Measurements from ENCODE around the gene ANKMY1.
"Not testable (repeated sequence)": the region's sequence is repeated elsewhere in the genome, so short reads cannot be mapped to it uniquely, and the experiment has no call there.

Gene ANKMY1

DNA sequence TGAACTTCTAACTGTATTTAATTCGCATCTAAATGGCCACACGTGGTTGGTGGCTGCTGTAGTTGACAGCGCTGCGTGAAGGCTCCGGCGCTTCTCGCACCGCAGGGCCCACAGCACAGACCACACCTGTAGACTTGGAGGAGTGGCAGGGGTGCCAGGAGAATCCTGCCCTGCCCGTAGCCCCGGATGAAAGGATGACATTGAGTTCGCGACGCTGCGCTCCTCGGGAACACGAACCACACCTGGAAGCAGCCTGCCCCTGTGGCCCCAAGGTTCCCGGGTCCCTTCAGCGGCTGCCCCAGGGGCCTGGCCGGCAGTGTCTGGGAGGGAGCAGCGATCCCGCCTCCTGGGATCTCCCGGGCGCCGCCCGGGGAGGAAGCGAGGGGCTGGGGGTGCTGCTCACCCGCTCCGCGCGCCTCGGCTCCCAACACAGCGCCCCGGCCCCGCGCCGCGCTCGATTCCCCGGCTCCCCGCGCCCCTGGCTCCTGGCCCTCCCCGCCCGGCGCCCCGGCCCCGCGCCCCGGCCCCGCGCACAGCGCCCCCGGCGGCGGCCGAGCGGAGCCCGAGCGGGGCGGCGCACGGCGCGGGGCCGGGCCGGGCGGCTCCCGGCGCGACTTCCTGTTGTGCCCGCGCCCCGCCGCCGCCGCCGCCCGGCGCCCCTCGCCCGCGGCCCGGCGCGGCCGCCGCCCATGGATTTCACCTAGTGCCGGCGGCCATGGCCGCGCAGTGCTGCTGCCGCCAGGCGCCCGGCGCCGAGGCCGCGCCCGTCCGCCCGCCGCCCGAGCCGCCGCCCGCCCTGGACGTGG, 10.3 kb upstream of the ANKMY1 start, which contains the start of gene RNPEPL1:
Gene RNPEPL1, plus strand, starts transcription at position 613 of the 806 bp plus-strand sequence. Its CDS starts 103 bp downstream, at position 716.
- peak; percentile 31 for DNase-seq

DNA sequence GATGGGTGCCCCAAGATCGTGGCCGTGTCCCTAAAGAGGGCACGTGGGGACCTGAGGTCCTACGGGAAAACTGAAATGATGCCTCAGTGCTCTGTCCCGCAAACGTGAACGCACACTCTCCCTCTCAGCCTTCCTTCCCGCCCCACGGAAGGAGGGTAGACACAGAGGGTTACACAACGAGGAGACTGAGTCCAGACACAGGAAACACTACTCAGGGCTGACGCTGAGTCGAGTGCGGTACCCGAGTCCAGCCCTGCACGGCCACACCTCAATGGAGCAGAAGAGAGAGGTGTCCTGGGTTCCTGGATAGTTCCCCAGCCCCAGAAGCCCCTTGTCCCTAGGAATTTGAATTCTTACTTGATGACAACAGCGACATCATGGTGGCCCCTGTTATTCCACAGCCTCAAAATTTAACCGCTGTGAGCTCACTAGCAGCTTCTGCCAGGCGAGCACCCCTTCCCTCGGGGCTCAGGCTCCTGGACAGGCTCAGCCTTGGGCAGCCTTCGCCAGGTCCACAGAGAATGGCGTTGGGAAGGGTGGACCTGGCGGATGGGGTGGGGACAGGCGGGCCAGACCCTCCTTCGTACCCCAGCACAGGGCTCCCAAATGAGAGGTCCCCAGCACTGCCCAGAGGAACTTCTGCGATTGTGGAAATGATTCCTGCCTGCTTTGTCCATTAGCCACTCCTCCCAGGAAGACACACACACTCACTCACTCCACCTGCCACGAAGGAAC, 9.5 kb upstream of the ANKMY1 start:
- peak; percentile 22 for DNase-seq

DNA sequence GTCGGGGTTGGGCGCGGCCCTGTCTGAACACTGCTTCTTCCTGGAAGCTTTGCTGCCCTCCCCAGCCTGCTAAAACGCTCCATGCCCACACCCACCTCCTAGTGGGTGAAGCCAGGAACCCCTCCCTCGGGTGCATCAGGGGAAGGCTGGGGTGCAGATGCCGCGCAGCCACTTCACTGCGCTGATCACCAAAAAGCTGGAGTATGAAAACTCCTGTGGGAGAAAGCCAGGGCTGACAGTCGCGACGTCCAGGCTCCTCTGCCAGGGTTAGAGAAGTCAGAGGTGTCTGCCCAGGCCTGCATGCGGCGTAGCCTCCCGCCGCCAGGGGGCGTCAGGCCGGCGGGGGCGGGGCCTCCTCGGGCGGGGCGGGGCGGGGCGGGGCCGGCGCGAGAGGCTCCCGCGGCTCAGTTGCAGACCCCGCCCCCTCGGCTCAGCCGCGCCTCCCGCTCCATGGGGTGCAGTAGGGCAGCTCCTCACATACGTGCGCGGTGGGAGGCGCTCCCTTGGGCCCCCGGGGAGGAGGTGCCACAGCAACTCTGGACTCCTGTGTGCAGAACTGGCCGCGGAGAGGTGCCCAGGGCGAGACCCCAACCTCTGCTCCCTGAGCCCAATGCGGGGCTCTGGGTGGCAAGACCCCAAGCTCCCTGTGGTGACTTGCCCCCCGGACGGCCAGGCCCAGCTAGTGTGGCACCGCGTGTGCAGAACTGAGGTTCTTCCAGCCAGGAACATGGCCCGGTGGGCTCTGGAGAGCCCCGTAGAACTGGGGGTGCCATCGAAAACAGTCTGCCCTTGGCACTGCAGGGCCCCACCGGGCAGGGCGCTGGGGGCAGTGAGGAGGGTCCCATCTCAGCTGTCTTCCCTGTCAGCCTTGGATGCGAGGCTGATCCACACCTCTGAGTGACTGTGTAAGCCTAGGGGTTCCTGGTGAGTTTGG, 8.7 kb upstream of the ANKMY1 start:
- DNase-seq = peak; percentile 90

DNA sequence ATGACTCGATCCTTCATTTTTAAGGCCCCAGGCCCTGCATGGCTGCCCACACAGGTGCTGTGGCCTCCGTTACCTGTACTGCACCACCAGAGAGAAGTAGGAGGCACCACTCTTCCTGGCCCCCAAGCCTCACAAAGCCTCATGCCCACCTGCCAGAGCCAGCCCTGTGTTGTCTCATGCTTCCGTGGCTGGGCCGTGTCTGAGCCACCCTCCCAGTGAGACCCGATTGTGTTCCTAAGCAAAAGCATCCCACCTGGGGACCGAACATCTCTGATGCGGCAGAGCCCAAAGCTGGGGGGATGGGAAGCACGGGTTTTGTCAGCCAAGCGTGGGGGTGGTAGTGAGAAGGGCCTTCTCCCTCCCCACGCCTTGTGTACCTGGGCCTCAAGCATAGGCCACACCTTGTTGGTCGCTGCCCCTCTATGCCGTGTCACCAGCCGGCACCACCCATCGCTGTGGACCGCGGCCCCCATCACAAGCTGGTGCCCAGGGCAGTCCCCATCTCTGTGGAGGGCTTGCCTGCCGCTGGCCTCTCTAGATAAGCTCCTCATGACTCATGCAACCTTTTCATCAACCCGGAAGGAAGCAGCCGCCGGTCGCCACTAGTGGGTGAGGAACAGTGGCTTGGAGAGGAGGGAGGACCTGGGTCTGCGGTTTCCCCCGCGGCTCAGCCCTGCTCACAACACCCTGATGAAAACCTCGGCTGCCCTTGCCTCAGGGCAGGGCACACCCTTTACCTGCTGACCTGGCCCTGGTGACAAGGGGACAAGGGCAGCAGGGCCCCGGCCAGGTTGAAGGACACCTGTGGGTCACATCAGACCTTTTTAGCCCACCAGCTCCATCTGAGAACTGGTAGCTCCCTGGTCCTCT, 7.8 kb upstream of the ANKMY1 start:
- DNase-seq = peak; percentile 83

GRCh38 chr2:240564561-240565332, 7.0 kb upstream of the ANKMY1 start:
- DNase-seq = peak; percentile 13

DNA sequence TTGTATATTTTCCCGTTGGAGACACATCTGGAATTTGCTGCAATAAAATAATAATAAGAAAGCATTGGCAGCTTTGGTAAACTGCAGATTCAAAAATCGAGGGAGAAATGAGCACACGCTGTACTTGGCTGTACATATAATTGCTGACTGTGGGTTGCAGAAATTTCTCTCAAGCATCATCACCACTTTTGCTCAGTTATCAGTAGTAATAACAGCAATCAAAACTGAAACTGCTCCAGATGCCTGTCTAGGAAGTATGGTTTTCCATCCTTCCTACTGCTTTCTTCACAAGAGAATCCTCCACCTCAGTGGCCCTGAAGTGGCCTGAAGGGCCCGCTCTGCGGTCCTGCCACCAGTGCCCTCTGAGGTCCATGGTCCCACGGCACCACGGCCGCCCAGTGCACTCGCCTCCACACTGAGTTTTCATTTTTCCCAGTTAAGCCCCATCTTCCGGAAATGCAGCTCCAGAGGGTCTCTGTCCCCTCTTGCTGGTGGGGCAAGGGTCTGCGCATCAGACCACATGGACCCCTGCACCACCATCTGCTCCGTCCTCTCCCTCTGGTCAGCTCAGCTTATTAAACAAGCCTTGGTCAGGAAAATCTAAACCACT, 6.3 kb upstream of the ANKMY1 start:
- DNase-seq = no peak

DNA sequence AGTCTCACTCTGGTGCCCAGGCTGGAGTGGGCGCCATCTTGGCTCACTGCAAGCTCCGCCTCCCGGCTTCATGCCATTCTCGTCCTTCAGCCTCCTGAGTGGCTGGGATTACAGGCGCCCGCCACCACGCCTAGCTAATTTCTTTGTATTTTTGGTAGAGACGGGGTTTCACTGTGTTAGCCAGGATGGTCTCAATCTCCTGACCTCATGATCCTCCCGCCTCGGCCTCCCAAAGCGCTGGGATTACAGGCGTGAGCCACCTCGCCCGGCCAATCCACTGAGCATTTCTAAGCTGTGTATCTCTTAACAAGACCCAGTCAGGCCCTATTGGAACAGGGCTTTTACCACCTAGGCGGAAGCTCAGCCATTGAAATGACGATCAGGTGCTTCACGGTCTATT, 5.4 kb upstream of the ANKMY1 start:
- not testable (repeated sequence) for DNase-seq

DNA sequence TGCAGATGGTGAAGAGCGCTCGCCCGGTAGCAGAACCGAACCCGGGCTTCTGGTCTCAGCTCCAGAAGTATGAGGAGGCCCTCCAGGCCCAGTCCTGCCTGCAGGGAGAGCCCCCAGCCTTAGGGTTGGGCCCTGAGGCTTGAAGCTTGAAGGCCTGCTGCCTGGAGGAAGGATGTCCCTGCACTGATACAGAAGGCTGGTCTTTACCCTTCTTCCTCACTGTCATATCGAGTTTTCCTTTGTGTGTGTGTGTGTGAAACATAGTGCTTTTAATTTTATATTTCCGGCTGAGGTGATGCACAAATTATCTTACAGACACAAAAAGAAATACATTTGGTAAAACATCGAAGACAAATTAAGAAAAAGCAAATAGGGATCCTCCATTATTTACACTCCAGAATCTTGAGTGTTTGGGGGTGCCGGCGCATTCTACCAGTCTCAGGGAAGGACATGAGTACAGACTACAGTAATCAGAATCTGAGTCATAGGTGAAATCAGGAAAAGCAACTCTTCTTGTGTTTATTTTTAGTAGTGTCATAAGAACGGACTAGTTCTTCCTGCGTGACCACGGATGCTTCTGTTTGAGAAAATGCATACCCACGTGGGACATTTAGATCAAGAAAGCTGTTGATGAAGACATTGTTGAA, 3.7 kb upstream of the ANKMY1 start:
- DNase-seq = no peak

GRCh38 chr2:240560480-240561324, 2.9 kb upstream of the ANKMY1 start:
- DNase-seq = peak; percentile 99

GRCh38 chr2:240560084-240560479, 2.3 kb upstream of the ANKMY1 start, which contains the start of gene DUSP28:
TSS of gene DUSP28 (plus strand) at chr2:240560357. CDS start at chr2:240560685, 328 bp downstream.
- peak; percentile 77 for DNase-seq

DNA sequence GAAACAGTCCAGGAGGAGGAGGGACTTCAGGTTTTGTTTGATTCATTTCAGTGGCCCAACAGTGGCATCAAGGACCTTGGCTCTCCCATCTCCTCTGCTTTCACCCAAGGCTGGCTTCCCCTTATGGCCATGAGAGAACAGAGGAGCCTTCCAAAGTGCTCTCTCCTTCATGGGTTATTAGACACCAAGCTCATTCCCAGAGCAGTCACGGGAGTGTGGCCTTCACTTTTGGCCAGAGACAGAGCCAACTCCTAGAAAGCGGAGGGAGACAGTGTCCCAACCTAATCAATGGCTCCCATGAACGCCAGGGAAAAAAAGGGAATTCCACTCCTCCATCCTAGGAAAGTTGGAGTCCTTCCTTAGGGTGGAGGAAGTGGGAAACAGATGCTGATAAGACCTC, 1.5 kb upstream of the ANKMY1 start:
- DNase-seq = no peak

DNA sequence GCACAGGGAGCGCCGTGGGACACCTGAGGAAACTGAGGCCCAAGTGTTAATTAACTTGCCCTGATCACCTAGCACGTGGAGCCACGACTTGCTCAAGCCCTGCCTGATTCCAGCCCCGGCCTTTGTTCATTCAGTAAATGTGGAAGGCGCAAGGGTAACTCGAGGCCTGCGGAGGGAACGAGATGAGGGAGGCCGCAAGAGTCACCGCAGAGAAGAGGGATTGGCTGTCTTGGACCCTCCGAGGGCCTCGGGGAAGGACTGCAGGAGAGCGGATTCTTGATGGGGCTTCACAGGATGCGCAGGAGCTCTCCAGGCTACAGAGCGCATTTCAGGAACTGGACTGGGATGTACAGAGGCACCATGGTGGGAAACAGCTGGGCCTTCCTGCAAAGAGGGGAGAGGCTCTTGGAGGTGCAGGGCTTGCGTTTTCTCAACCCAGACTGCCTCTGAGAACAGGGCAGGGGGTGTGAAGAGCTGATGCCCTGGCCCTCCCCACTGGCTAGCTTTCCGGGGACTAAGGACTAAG, 511 bp upstream of the ANKMY1 start:
- DNase-seq = no peak

GRCh38 chr2:240557101-240557751, 562 bp downstream of the ANKMY1 start:
- DNase-seq = no peak

GRCh38 chr2:240556553-240557100, 1.2 kb downstream of the ANKMY1 start:
- peak; percentile 60 for DNase-seq

- no peak for DNase-seq
Observed at GRCh38 chr2:240555541-240556250, 2.1 kb downstream of the ANKMY1 start.

GRCh38 chr2:240554767-240555493, 2.9 kb downstream of the ANKMY1 start:
- no peak for DNase-seq
